GM18873 (cell line): ENCODE results near the gene AFAP1L1.

ENCODE experiments used
- ATAC-seq: cut with Tn5 transposase; IDR thresholded peaks from one replicate; pipeline ENCODE4 v1.9.1; 2021; ENCODE audit warnings: mild to moderate bottlenecking, moderate library complexity, moderate number of reproducible peaks; ENCODE audit not compliant: unreplicated experiment, low FRiP score

Gene AFAP1L1

GRCh38 chr5:149341876-149342275, 70.2 kb downstream of the AFAP1L1 start:
- ATAC-seq: no peak

- ATAC-seq: no peak
Observed at GRCh38 chr5:149344151-149344550, 72.5 kb downstream of the AFAP1L1 start.

DNA sequence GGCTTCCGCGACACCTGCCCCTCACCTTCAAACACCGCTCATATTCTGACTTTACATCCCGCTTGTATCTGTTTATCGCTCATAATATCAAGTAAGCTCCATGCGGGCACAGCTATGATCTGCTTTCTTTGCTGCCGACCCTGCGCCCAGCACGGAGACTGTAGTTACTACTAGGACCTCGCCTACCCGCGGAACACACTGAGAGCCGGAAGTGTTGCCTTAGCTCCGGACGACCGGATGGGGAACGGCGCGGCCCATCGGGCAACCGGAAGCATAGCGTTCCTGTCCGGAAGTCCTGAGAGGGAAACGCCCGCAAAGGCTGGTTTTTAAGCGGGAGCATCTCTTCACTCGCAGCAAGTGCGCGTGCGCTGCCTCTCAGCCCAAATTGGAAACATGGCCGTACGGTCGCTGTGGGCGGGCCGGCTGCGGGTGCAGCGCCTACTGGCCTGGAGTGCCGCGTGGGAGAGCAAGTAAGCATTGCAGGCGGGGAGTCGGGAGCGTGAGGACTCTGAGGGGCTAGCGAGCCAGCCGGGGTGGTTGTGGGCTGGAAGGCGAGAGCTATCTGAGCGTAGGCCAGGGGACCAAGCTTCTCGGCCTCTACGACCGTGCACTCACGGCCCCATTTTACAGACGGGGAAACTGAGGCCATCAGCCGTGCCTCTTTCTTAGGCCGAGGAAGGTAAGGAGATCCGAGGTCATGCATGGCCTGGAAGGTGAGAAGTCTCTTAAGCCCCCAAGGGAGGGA, 73.7 kb downstream of the AFAP1L1 start, which contains the start of gene GRPEL2:
TSS of gene GRPEL2 (plus strand) at position 353 of the 745 bp plus-strand sequence. CDS start at position 394, 41 bp downstream.
- peak; percentile 93 for ATAC-seq

GRCh38 chr5:149345892-149346222, 74.2 kb downstream of the AFAP1L1 start:
- ATAC-seq: no peak

DNA sequence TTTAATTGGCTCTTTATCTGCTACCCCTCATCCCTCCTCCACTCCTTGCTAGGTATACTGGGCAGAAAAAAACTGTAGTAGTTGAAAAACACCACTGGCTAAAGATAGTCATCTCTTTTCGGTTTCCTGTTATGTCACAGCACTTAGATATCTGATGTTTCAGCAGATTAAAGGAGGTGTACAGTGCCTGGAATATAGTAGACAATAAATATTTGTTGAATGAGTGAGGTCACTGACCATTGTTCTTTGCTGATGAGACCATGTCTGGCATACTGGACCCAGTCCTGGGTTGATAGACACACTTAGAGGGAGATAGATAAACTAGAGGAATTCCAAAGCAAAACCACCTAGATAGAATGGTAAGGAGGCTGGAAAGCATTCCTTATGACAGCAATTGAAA, 76.9 kb downstream of the AFAP1L1 start:
- ATAC-seq: no peak

DNA sequence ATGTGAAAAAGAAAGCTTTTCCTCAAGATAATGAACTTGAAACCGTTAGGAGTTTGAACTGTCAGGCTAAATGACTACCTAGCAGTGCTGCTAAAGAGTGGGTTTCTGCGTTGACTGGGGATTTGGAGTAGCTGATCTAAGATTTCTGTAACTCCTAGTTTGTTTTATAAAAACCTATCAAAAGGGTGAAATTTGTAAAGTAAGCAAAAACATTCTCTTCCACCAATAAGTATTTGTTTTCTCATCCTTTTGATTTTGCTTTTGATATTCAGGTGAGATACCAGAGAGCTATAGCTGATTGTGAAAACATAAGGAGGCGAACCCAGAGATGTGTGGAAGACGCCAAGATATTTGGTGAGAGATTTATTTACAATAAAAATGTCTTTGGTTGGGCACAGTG, 77.7 kb downstream of the AFAP1L1 start:
- no peak for ATAC-seq

DNA sequence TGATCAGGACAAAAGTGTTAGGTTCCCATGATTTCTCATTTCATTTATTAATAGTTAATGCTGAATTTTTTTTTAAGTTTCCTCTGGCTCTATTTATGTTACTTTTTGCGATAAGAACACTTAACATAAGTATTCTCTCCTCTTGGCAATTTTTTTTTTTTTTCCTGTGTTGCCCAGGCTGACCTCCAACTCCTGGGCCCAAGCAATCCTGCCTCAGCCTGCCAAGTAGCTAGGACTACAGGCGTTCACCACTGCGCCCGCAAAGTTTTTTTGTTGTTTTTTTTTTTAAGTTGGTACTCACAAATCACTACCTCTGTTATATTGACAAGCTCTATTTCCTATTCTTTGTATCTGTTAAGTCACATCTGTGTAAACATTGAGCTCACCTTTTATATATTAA, 80.5 kb downstream of the AFAP1L1 start:
- ATAC-seq: no peak

DNA sequence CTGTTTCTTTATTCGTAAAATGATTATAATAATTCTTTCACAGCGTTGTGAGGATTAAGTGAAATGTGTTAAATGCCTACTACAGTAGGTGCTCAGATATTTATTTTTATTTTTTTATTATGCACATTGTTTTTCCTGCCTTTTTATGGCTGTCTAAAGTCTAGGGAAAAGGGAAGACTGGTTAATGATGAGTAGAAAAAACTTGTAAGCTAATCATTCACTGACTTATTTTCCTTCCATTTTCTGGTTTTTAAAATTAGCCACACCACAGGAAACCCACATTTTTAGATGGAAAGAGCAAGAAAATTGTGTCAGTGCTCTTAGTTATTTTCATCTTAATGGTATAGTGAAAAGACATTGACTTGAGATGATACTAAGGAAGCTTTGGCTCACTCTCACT, 82.3 kb downstream of the AFAP1L1 start:
- no peak for ATAC-seq

DNA sequence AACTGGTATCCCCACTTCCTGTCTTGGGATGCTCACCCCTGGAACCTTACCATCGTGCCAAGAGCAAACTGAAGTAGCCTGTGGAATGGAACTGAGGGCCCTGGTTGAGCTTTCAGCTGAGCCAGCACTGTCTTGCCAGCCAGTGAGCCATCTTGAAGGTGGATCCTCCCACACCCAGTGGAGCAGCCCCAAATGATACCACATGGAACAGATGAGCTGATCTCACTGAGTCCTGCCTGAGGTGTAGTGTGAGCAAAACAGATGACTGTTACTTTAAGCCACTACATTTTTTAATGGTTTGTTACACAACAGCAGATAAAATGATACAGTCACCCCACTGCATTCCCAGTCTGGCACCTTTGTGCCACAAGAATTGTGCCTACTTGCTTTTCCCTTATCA, 84.0 kb downstream of the AFAP1L1 start:
- ATAC-seq: no peak

GRCh38 chr5:149356391-149356790, 84.7 kb downstream of the AFAP1L1 start:
- ATAC-seq: no peak

GRCh38 chr5:149357370-149358293, 86.0 kb downstream of the AFAP1L1 start, which contains the start of gene PCYOX1L:
PCYOX1L (plus strand) TSS chr5:149358046; CDS start chr5:149358069, 23 bp downstream.
- peak; percentile 99 for ATAC-seq

DNA sequence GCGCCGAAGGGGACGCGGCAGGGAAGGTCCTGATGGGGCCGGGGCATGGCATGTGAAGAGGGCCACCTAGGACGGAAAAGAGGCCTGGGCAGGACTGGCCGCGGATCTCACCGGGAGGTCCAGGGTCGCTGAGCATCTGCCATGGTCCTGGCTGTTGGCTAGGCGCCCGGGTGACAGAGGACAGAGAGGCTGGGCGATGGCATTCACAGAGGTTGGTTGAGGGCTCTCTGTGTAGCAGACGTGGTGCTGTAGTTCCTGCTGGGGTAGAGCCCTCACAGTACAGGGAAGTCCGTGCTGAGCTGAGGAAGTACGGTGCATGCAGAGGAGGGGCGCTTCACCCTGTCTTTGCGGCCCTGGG, 86.6 kb downstream of the AFAP1L1 start:
- peak; percentile 2 for ATAC-seq

DNA sequence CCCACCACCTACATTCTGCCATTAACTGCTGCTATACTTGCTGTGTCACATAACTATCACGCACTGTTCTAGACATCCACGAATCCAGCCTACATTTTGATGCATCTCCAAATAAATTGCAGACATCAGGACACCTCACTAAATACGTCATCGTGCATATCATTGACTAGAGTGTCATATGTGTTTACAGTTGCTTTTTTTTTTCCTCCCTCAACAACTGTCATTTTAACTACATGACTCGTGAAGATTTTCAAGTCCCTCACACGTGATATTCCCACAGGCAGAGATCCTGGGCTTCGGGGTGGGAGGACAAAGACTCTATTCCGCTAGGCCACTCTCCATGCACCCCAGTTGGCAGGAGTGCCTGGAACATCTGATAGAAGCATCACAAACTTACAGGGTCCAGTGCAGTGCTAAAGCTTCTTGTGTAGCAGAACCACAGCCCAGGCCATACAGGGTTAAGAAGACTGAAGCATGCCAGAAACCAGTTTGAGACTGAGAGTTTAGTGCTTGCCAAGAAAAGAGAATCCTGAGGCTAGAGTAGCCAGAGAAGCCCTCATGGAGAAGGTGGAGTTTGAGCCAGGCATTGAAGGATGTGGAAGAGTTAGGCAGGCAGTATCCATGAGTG, 87.3 kb downstream of the AFAP1L1 start:
- ATAC-seq: no peak

GRCh38 chr5:149360272-149360671, 88.6 kb downstream of the AFAP1L1 start:
- ATAC-seq: no peak

GRCh38 chr5:149362541-149362940, 90.9 kb downstream of the AFAP1L1 start:
- no peak for ATAC-seq

DNA sequence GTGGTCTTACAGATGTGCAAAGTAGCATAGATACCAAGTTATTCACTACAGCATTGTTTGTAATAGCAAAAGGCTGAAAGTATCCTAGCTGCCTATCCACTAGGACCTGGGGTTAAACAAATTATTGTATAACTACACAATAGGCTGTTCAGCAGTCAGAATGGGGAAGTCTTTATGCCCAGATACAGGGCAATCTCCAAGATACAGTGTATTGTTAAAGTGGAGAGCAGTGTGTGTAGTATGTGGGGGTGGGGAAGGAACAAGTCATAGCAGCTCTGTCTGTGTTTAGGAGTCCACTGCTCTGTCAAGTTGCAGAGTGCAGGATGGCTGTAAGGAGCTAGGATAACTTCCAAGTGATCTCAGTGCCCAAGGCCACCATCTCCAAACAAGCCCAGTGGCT, 91.7 kb downstream of the AFAP1L1 start:
- no peak for ATAC-seq

DNA sequence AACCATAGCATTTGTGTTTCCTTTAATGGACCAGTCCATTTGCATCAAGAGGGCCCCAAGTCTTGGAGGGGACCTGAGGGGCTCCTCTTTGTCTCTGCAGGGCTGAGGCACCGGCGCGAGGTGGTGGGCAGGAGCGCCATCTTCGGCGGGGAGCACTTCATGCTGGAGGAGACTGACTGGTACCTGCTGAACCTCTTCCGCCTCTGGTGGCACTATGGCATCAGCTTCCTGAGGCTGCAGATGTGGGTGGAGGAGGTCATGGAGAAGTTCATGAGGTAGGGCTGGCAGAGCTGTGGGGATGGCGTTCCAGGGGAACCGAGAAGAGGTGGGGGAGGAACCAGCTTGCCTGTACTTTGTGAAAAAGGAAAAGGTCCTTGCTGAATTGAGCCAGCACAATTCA, 92.3 kb downstream of the AFAP1L1 start:
- no peak for ATAC-seq

GRCh38 chr5:149364719-149365118, 93.1 kb downstream of the AFAP1L1 start:
- ATAC-seq: no peak

DNA sequence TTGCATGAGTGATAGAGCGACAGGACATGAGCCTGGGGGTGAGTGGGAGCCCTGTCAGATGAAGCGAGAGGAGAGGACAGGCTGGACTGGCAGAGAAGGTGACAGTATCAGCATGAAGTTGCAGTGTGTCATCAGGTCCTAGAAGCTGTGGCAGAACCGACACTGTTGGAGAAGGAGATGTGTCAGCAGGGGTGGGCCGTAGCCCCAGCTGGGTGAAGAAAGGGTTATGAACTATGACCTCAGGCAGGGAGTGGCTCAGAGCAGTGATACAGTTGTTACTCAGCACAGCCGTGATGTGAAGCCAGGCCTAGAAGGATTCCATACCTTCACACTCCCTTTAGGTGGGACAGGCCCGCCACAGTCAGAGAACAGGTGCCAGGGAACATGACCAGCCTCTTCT, 93.8 kb downstream of the AFAP1L1 start:
- no peak for ATAC-seq

- no peak for ATAC-seq
Observed at GRCh38 chr5:149366169-149366729, 94.6 kb downstream of the AFAP1L1 start.
